ENCODE data around the gene FRMD6. TPM values are rescaled to one million over a fixed set of nuclear protein-coding genes. Genes with fewer than 3 reads are reported as not detected.

The FRMD6 gene
- total and polyA plus RNA-seq, 2 experiments from 2014 or later: 5.4 to 18.7 TPM

DNA sequence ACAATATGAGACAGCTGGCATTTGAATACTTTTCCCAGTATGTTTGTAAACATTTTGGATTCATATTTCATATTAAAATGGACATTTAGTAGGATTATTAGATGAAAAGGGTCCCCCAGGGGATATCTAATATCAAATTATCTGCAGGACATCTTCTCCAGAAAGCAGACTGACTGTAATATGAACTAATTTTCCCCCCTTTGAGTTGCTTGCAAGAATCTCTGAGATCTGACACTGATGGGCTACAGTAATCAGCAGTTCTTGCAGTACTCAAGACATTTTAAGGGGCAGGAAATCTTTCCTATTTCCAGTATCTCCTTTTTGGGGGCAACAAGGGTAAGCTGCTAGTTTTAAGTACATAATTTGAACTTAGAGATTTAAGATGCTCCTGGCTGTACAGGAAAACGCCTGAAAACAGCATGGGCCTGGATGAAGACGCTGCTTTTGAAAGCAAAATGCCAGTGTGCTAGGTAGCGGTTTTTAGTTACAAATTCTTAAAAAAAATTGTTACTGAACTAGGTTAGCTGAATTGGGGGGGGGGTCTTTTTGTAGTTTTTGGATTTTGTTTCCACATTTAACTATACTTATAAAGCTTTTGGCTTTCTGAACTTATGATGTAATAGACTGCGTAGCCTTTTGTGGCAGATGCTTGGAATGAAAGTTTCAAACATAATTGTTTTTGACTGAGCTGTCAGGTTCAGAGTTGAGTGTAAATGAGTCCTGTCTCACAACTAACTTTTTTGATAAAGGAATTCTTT, 2.2 kb downstream of the FRMD6 start (continued):
- TF ChIP-seq STAT1 (IDR thresholded peaks at IDR 0.05; ENCODE audit: unreplicated experiment) (no peak), ETS1 (IDR thresholded peaks at IDR 0.05) (no peak), NANOG (IDR thresholded peaks at IDR 0.05; ENCODE audit: borderline replicate concordance) (no peak), JUNB (IDR thresholded peaks at IDR 0.05; ENCODE audit: unreplicated experiment) (no peak), EZH2 (IDR thresholded peaks at IDR 0.05; ENCODE audit: low read depth, unreplicated experiment) (no peak), POLR2AphosphoS5 (IDR thresholded peaks at IDR 0.05; ENCODE audit: low read depth) (no peak)

DNA sequence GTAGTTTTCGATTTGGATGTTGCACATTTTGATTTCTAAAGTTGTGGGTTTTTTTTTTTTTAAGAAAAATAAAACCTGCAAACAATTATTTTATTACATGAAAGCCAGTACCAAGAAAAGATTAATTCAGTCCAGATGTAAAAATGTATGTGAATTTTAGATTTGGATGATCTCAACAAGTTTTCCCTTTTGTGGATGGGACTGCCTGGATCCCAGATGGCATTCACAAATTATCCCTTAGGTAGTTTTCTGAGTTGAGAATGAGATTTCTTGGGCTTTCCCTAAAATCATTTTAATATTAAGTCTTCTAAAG, 2.8 kb downstream of the FRMD6 start:
- Mint-ChIP-seq H3K27me3 (ENCODE audit: insufficient read depth, low read depth, poor library complexity) (peaks cover 12% of the 10 kb centered on the region), H3K4me3 (no peak overlapping the region), H3K4me1 (peaks cover 28% of the 10 kb centered on the region), H3K27ac (no peak overlapping the region), H3K36me3 (ENCODE audit: low read depth) (no peaks in the 10 kb centered on the region), H3K9me3 (no peaks in the 10 kb centered on the region)
- Histone ChIP-seq H3K4me3 (no peak overlapping the region), H4K20me1 (replicated peaks; ENCODE audit: insufficient read depth) (no peaks in the 10 kb centered on the region), H3K27me3 (ENCODE audit: insufficient read depth) (peaks cover 7% of the 10 kb centered on the region; the same call in 1 of the 2 replicates), H3F3A (replicated peaks; ENCODE audit: low read depth) (no peaks in the 10 kb centered on the region), H3K79me2 (replicated peaks; ENCODE audit: insufficient read depth) (peaks cover 65% of the 10 kb centered on the region), H3K27ac (ENCODE audit: low read depth) (no peak overlapping the region), H3K9me2 (ENCODE audit: insufficient read depth) (no peaks in the 10 kb centered on the region), H3K4me1 (ENCODE audit: insufficient read depth) (peaks cover 26% of the 10 kb centered on the region), H3K36me3 (ENCODE audit: insufficient read depth) (no peaks in the 10 kb centered on the region), H2AFZ (no peak overlapping the region), H3K4me2 (peak overlapping the region; percentile 97)
- no peak for TF ChIP-seq REST (IDR thresholded peaks at IDR 0.05; ENCODE audit: unreplicated experiment)
- DNase-seq (ENCODE audit: low spot score): no peak
- no peak for ATAC-seq

DNA sequence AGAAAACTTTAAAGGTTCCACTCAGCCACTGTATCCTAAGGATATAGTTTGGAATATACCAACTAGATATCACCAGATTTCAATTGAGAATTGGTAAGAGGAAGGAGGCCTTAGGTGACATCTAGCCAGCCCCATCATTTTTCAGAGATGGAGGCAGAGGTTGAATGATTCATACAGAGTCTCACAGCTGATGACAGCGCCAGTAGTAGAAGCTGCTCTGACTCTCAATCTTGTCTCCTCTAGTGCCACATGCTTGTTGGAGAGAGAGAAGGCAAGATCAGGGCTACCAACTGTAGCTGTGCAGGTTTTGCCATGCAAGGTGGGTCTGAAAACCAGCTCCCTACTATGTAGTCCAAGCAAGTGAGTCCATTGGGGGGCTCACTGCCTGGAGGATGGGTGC, 6.1 kb downstream of the FRMD6 start:
- DNase-seq (ENCODE audit: low spot score) (no peak), ATAC-seq (no peak)
- Mint-ChIP-seq H3K9me3 (no peaks in the 10 kb centered on the region), H3K27me3 (ENCODE audit: insufficient read depth, low read depth, poor library complexity) (peaks cover 2% of the 10 kb centered on the region), H3K36me3 (ENCODE audit: low read depth) (no peaks in the 10 kb centered on the region), H3K4me3 (no peak overlapping the region), H3K27ac (no peak overlapping the region), H3K4me1 (peaks cover 38% of the 10 kb centered on the region)
- H4K20me1 ChIP-seq (replicated peaks; ENCODE audit: insufficient read depth): no peaks in the 10 kb centered on the region
- peaks cover 30% of the 10 kb centered on the region for H3K4me1 ChIP-seq (ENCODE audit: insufficient read depth)
- peaks cover 93% of the 10 kb centered on the region for H3K79me2 ChIP-seq (replicated peaks; ENCODE audit: insufficient read depth)
- H3K27ac ChIP-seq (ENCODE audit: low read depth): no peak overlapping the region
- H3F3A ChIP-seq (replicated peaks; ENCODE audit: low read depth): no peaks in the 10 kb centered on the region
- H3K4me3 ChIP-seq: no peak overlapping the region
- H3K27me3 ChIP-seq (ENCODE audit: insufficient read depth): no peaks in the 10 kb centered on the region
- 0 out of 2 replicates have a peak, but pooled peaks cover 2% of the 10 kb centered on the region for H3K9me2 ChIP-seq (ENCODE audit: insufficient read depth)
- no peak overlapping the region for H3K4me2 ChIP-seq
- H3K36me3 ChIP-seq (ENCODE audit: insufficient read depth): no peaks in the 10 kb centered on the region
- H2AFZ ChIP-seq: no peak overlapping the region
- TF ChIP-seq, protein P1, sequence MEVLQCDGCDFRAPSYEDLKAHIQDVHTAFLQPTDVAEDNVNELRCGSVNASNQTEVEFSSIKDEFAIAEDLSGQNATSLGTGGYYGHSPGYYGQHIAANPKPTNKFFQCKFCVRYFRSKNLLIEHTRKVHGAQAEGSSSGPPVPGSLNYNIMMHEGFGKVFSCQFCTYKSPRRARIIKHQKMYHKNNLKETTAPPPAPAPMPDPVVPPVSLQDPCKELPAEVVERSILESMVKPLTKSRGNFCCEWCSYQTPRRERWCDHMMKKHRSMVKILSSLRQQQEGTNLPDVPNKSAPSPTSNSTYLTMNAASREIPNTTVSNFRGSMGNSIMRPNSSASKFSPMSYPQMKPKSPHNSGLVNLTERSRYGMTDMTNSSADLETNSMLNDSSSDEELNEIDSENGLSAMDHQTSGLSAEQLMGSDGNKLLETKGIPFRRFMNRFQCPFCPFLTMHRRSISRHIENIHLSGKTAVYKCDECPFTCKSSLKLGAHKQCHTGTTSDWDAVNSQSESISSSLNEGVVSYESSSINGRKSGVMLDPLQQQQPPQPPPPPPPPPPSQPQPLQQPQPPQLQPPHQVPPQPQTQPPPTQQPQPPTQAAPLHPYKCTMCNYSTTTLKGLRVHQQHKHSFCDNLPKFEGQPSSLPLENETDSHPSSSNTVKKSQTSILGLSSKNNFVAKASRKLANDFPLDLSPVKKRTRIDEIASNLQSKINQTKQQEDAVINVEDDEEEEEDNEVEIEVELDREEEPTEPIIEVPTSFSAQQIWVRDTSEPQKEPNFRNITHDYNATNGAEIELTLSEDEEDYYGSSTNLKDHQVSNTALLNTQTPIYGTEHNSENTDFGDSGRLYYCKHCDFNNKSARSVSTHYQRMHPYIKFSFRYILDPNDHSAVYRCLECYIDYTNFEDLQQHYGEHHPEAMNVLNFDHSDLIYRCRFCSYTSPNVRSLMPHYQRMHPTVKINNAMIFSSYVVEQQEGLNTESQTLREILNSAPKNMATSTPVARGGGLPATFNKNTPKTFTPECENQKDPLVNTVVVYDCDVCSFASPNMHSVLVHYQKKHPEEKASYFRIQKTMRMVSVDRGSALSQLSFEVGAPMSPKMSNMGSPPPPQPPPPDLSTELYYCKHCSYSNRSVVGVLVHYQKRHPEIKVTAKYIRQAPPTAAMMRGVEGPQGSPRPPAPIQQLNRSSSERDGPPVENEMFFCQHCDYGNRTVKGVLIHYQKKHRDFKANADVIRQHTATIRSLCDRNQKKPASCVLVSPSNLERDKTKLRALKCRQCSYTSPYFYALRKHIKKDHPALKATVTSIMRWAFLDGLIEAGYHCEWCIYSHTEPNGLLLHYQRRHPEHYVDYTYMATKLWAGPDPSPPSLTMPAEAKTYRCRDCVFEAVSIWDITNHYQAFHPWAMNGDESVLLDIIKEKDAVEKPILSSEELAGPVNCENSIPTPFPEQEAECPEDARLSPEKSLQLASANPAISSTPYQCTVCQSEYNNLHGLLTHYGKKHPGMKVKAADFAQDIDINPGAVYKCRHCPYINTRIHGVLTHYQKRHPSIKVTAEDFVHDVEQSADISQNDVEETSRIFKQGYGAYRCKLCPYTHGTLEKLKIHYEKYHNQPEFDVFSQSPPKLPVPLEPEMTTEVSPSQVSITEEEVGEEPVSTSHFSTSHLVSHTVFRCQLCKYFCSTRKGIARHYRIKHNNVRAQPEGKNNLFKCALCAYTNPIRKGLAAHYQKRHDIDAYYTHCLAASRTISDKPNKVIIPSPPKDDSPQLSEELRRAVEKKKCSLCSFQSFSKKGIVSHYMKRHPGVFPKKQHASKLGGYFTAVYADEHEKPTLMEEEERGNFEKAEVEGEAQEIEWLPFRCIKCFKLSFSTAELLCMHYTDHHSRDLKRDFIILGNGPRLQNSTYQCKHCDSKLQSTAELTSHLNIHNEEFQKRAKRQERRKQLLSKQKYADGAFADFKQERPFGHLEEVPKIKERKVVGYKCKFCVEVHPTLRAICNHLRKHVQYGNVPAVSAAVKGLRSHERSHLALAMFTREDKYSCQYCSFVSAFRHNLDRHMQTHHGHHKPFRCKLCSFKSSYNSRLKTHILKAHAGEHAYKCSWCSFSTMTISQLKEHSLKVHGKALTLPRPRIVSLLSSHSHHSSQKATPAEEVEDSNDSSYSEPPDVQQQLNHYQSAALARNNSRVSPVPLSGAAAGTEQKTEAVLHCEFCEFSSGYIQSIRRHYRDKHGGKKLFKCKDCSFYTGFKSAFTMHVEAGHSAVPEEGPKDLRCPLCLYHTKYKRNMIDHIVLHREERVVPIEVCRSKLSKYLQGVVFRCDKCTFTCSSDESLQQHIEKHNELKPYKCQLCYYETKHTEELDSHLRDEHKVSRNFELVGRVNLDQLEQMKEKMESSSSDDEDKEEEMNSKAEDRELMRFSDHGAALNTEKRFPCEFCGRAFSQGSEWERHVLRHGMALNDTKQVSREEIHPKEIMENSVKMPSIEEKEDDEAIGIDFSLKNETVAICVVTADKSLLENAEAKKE (CRISPR knock-in tag; IDR thresholded peaks at IDR 0.05): no peak
- TF ChIP-seq NANOG (IDR thresholded peaks at IDR 0.05; ENCODE audit: borderline replicate concordance): no peak
- TF ChIP-seq ZNF114 (CRISPR knock-in tag; IDR thresholded peaks at IDR 0.05): no peak
